ENCODE data around the gene STK35. TPM values are rescaled to one million over a fixed set of nuclear protein-coding genes. Genes with fewer than 3 reads are reported as not detected.
"Not testable (repeated sequence)": the region's sequence is repeated elsewhere in the genome, so short reads cannot be mapped to it uniquely, and the experiment has no call there.

STK35 gene
- total RNA-seq, 1 donor from 2014 or later = 14.5 TPM

DNA sequence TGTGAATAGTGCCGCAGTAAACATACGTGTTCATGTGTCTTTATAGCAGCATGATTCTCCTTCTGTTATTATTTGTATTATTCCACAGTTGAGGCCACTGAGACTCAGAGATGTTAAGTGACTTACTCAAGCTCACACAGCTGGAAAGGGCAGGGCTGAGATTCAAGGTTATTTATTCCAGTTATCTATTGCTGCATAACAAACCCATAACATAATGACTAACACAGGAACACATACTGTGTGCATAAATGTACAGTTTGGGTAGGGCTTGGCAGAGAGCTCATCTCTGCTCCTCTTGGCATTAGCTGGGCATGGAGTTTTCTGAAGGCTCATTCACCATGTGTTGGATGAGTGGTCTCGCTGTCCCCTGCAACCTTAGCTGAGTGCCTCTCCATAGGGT is 68.8 kb downstream of the STK35 start:
- Mint-ChIP-seq H3K27me3 (ENCODE audit: low read depth) (peaks cover 23% of the 10 kb centered on the region), H3K36me3 (ENCODE audit: low read depth) (no peaks in the 10 kb centered on the region), H3K27ac (ENCODE audit: unreplicated experiment) (no peak overlapping the region), H3K4me3 (ENCODE audit: unreplicated experiment) (no peak overlapping the region), H3K4me1 (ENCODE audit: low read depth) (peaks cover 4% of the 10 kb centered on the region), H3K9me3 (ENCODE audit: low read depth) (no peaks in the 10 kb centered on the region)
- TF ChIP-seq, protein P1, sequence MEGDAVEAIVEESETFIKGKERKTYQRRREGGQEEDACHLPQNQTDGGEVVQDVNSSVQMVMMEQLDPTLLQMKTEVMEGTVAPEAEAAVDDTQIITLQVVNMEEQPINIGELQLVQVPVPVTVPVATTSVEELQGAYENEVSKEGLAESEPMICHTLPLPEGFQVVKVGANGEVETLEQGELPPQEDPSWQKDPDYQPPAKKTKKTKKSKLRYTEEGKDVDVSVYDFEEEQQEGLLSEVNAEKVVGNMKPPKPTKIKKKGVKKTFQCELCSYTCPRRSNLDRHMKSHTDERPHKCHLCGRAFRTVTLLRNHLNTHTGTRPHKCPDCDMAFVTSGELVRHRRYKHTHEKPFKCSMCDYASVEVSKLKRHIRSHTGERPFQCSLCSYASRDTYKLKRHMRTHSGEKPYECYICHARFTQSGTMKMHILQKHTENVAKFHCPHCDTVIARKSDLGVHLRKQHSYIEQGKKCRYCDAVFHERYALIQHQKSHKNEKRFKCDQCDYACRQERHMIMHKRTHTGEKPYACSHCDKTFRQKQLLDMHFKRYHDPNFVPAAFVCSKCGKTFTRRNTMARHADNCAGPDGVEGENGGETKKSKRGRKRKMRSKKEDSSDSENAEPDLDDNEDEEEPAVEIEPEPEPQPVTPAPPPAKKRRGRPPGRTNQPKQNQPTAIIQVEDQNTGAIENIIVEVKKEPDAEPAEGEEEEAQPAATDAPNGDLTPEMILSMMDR (IDR thresholded peaks at IDR 0.05) = no peak
- DNase-seq (ENCODE audit: low spot score) = no peak

DNA sequence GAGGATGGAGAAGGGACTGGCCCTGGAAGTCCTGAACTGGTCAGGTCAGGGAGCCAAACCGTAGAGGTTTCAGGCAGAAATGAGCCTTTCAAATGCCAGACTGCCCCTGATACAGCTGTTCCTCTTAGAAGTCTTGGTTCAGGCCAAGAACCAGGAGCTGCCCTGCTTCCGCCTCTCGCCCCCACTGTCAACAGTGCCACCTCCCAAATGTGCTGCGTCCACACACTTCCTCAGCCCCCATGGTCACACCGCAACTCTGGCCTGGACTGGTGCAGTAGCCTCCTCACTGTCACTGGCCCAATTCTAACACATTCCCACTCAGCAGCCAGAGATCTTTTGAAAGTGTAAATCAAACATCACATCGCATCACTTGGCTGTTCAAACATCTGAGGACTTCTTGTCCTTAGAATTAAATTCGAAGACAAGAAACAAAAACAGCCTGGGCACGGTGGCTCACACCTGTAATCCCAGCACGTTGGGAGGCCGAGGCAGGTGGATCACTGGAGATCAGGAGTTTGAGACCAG is 69.7 kb downstream of the STK35 start:
- no peak for DNase-seq (ENCODE audit: low spot score)
- Mint-ChIP-seq H3K4me1 (ENCODE audit: low read depth) (peaks cover 4% of the 10 kb centered on the region), H3K9me3 (ENCODE audit: low read depth) (no peaks in the 10 kb centered on the region), H3K4me3 (ENCODE audit: unreplicated experiment) (no peak overlapping the region), H3K27ac (ENCODE audit: unreplicated experiment) (no peak overlapping the region), H3K36me3 (ENCODE audit: low read depth) (no peaks in the 10 kb centered on the region), H3K27me3 (ENCODE audit: low read depth) (peaks cover 25% of the 10 kb centered on the region)
- TF ChIP-seq, protein P1 (IDR thresholded peaks at IDR 0.05) = no peak

DNA sequence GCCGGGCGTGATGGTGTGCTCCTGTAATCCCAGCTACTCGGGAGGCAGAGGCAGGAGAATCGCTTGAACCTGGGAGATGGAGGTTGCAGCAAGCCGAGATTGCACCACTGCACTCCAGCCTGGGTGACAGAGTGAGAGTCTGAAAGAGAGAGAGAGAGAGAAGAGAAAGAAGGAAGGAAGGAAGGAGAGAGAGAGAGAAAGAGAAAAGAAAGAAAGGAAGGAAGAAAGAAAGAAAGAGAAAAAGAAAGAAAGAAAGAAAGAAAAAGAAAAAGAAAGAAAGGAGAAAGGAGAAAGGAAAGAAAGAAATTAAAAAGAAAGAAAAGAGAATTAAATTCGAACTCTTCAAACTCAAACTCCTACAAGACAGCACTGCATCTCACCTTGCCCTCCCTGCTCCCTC is 70.2 kb downstream of the STK35 start:
- H3K36me3 Mint-ChIP-seq (ENCODE audit: low read depth); DNase-seq (ENCODE audit: low spot score); H3K4me1 Mint-ChIP-seq (ENCODE audit: low read depth); H3K27ac Mint-ChIP-seq (ENCODE audit: unreplicated experiment); H3K4me3 Mint-ChIP-seq (ENCODE audit: unreplicated experiment); H3K9me3 Mint-ChIP-seq (ENCODE audit: low read depth): not testable (repeated sequence)
- H3K27me3 Mint-ChIP-seq (ENCODE audit: low read depth) = peaks cover 25% of the 10 kb centered on the region

DNA sequence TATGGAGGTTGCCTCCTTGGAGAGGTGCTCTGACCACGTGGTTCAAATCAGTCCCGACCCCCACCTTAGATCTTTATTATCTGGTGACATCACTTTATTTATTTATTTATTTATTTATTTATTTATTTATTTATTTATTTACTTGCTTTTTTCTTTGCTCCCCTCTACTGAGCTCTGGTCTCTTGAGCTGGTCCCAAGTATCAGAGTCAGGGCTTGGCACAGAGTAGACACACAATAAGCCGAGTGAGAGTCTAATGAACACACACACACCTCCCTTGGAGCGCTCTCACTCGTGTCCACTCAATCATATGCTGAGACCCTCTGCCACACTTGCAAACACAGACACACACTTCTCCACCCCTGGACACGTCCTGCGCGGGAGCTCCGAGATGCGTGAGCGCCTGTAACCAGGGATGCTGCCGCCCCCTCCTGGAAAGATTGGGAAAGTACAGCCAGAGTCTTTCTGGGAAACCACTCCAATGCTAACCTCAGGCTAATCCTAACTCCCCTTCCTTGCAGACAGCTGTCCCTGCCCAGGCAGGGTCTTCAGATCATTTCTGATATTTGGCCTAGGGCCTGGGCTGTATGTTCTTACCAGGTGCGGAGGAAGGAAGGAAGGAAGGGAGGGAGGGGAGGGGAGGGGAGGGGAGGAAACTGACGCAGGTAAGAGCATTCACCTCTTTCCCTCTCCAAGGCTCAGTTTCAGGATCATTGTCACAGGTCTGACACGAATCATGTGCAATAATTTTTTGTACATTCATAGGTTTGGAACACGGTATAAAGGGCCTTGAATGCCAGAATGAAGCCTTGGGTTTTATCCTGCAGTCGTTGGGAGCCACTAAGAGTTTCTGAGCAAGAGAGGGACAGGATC is 70.9 kb downstream of the STK35 start:
- H3K4me3 Mint-ChIP-seq (ENCODE audit: unreplicated experiment) = no peak overlapping the region
- H3K27me3 Mint-ChIP-seq (ENCODE audit: low read depth) = peaks cover 24% of the 10 kb centered on the region
- H3K27ac Mint-ChIP-seq (ENCODE audit: unreplicated experiment) = no peak overlapping the region
- no peaks in the 10 kb centered on the region for H3K9me3 Mint-ChIP-seq (ENCODE audit: low read depth)
- DNase-seq (ENCODE audit: low spot score) = no peak
- no peaks in the 10 kb centered on the region for H3K36me3 Mint-ChIP-seq (ENCODE audit: low read depth)
- TF ChIP-seq, protein P1 (IDR thresholded peaks at IDR 0.05) = peak; percentile 93
- H3K4me1 Mint-ChIP-seq (ENCODE audit: low read depth) = peaks cover 4% of the 10 kb centered on the region

DNA sequence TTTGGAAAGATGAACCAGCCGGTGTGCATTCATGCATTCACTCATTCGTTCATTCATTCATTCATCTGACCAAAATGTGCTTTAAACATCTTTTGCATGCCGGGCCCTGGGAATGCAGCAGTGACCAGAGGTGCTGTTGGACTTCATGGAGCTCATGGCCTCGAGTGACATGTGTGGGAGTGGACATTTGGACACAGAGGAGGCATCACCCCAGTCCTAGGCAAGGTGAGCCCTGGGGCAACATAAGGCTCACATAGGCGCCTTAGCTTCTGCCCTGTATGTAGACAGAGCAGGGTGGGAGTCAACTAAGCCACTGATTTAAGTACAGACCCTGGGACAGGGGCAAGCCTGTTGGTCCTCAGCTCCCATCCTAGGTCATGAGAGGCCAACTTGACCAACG is 71.6 kb downstream of the STK35 start:
- TF ChIP-seq, protein P1 (IDR thresholded peaks at IDR 0.05) = no peak
- no peak overlapping the region for H3K27ac Mint-ChIP-seq (ENCODE audit: unreplicated experiment)

More for the DNA sequence above, 71.6 kb downstream of the STK35 start:
- no peaks in the 10 kb centered on the region for H3K9me3 Mint-ChIP-seq (ENCODE audit: low read depth)
- H3K36me3 Mint-ChIP-seq (ENCODE audit: low read depth) = no peaks in the 10 kb centered on the region
- H3K4me1 Mint-ChIP-seq (ENCODE audit: low read depth) = peaks cover 4% of the 10 kb centered on the region
- H3K27me3 Mint-ChIP-seq (ENCODE audit: low read depth) = peaks cover 22% of the 10 kb centered on the region
- H3K4me3 Mint-ChIP-seq (ENCODE audit: unreplicated experiment) = no peak overlapping the region
- DNase-seq (ENCODE audit: low spot score) = no peak
